HG03571 (cell line): ENCODE data around the gene DUSP5.
"Not testable (repeated sequence)": the region's sequence is repeated elsewhere in the genome, so short reads cannot be mapped to it uniquely, and the experiment has no call there.

Source experiments
- ATAC-seq: cut with Tn5 transposase; IDR thresholded peaks from one replicate; pipeline ENCODE4 v1.9.1; 2021; ENCODE audit not compliant: unreplicated experiment

DUSP5 gene

DNA sequence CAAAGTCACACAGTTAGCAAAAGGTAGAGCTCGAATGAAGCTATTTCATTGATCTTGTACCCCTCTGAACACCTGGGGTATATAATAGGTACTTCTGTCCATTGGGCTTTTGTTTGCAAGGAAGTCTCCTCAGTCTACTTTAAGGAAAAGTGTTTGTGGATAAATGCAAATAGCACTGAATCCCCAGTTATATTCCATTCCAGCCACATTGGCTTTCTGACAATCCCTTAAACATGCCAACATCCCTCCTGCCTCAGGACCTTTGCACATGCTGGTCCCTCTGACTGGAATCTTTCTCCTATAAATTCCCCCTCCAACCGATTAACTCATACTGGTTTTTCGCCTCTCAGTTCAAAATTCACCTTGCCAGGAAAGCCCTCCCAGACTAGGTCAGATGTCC lies 17.1 kb downstream of the DUSP5 start:
- no peak for ATAC-seq

DNA sequence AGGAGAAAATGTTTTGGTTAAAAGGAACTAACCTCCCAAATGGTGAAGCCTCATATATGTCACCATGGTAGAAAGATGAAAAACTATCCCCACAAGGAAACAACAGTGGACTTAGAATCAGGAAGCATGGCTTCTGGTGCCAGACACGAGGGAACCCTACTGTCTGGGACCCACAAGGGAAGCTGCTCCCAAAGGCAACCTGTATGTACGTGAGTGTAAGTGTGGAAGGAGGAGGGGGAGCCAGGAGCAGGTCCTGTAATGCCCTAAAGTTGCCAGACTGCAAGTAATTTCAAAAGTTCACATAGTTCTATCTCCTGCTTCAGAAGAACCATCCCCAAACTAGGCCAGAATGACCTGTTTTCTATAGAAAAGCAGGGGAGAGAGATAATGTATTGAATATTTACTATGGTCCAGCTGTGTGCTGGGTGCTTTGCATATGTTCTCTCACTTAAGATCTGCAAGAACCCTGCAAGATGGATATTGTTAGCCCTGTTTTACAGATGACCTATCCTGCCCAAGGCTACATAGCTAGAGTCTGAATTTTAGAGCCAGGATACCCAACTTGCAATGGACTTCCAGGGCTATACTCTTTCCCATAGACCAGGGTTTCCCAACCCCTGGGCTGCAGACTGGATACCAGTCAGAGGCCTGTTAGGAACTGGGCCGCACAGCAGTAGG lies 19.2 kb downstream of the DUSP5 start:
- no peak for ATAC-seq

DNA sequence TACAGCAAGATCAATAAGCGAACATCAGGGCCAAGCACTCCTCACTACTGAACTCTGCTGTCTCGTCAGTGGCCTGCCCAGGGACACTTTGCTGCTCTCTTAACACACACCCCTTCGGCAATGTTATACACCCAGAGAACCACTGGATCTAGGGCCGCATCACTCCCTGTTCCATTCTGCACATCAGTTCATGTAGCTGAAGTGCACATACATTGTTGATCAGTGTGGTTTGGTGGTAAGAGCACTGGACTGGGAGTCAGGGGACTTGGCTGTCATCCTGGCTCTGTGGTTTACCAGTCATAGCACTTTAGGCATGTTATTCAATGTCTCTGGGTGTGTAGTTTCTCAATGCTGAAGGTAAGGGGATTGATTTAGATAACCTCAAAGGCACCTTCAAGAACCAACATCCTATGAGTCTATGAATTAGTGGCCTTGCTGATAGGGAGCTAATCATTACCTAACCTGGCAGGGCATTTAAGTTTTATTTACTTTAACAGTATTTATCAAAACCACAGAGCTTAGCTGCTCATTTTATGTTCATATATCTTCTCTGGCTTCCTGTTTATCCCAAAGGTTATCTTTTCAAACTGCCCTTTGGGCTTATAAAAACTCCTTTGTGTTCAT lies 24.8 kb downstream of the DUSP5 start:
- ATAC-seq, result no peak

DNA sequence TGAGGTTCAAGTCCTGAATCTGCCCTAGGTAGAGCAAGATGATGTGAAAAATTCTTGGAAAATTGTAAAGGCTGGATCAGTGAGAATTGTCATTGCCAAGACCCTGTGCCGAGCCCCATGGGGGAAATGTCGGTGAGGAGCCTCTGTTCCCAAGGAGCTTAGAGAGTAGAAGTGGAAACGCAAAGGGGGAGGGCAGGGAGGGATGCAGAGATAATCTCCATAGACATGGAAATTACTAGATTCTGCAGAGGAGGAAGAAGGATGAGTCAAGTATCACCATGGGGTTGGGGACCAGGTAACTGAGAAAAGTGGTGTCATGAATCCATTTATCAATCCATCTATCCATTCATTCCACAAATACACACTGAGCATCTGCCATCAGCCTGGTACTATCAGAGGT lies 26.0 kb downstream of the DUSP5 start:
- ATAC-seq, result no peak

DNA sequence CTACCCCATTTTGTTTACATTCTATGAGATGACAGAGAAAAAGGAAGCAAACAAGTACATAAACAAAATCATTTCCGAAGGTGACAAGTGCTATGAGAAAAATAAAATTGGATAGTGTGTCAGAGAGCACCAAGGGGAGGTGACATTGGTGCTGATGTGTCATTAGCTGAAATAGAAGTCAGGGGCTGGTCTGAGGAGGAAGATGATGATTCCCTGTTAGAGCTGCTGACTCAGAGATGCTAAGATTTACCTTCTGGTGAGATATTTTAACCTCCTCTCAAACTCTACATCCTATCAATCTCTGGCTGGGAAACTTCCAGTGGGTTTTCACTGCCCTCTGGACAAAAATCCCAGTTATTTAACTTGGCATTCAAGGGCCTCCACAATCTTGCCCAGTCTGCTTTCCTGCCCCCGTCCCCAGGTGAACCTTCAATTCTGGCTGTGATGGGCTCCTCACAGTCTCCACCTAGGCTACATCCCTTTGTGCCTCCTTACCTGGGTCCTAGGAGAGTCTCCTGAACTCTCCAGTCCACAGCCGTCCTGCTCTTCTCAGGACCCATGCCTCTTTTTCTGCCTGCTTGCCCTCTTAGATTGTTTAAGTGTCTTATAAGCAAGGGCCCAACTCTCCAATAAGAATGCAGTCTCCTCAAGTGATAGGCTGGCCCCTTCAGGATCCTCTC lies 26.6 kb downstream of the DUSP5 start:
- no peak for ATAC-seq

DNA sequence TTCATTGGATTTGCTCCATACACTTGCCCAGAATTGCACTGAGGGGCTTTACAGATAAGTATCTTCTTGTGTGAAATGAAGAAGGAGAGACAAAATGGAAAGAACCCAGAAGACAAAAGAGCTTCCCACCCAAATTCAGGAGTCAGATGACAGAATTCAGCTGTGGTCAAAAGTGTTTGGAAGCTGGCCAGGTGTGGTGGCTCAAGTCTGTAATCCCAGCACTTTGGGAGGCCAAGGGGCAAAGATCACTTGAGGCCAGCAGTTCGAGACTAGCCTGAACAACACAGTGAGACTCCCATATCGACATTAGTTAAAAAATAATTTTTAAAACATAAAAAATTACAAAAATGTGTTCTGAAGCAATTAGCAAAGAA lies 27.1 kb downstream of the DUSP5 start:
- ATAC-seq, result no peak

DNA sequence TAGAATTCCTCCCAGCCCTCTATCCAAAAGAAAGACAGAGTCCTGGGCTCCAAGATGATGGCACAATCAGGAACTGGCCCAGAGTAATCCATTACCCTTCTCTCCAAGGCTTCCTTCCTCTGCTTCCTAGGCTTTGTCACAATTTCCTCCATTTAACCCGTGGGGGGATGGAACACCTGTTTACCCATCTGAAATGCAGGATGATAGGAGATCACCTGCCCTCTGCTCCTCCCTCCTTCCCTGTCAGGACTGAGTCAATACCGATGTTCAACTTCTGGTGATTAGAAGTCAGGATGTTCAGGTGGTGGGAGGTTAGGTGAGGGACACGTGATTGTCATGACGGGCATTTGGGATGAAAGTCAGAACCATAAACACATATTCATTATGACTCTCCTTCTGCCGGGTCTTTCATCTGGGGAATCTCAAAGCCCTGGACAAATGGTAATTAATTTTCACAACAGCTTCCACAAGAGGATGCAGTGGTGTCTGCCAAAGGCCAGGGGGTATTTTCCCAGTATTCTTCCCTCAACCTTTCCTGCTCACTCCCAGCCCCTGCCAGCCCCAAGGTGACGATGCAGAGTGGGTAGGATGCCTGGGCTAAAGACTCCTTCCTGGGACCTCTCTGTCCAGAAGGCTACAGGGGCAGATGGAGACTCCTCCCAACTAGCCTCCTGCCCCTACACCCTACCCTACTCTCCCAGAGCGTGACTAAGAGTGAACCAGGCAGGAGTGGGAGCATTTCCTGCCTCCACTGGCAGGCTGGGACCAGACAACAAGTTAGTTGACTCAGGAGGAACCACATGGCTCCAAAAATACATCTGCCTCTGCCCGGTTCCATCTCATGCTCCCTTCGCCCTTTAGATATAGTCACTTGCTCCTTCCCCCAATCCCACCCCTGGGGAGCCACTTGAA lies 27.9 kb downstream of the DUSP5 start:
- no peak for ATAC-seq

DNA sequence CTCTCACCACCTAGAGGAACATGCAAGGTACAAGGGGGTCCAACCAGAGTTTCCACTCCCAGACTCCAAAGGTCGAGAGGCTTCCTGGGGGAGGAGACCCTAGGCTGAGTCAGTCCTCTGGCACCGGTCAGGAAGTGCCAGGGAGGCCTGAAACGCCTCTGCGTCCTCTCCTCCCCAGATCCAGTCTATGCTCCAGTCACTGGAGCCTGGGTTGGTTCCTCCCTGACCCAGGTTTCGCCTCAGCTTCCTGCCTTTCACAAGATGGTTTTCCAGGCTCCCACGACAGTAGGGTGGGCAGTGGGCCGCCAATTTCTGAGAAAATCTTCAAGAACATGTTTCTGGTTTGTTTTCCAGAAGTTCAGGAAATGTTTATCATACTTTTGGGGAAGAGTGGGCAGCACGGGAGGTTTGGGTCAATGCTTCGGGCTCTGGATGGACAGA lies 30.0 kb downstream of the DUSP5 start:
- ATAC-seq, result no peak

DNA sequence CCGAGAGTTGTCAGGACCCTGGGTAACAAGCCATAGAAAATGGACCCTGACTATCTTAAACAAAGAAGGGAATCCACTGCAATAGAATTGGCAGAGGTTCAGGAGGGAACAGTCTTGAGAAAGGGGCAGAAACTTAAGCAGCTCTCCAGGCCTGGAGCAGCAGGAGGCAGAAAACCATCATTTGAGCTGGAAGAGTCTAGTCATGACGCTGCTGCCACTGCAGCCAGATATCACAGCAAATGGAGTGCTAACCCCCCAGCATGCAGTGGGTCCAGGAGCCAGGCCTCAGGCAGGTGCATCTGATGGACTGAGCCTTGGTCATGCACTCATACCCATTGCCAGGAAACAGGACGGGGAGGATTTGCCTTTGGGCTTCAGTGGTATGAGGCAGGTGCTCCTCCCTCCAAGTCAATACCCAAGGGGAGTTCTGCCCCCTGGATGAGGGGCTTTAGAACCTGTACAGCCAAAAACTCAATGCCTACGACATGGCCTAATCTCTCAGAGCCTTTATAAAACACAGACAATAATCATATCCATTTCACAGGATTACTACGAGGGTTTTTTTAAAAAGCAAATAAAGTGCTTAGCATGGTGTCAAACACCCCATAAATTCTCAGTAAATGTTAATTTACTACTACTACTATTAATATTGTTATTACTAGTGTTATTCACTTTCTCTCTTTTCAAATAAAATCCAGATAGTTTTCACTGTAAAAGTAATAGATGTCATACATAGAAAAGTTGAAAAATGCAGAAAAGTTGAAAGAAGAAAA lies 30.7 kb downstream of the DUSP5 start:
- no peak for ATAC-seq

DNA sequence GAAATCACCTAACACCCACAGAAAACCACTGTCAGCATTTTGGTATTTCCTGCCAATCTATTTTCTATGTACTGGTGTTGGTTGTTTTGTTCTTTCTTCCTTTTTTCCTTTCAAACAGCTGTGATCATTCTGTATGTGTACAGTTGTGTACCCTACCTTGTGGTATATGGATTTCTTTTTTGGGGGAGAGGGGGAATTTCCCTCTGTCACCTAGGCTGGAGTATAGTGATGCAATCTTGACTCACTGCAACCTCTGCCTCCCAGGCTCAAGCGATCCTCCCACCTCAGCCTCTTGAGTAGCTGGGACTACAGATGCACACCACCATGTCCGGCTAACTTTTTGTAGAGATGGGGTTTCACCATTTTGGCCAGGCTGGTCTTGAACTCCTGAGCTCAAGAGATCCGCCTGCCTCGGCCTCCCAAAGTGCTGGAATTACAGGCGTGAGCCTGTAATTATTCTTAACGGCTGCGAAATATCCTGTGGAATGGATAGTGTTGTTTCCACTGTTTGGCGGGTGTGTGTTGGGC lies 31.4 kb downstream of the DUSP5 start:
- peak; percentile 47 for ATAC-seq

DNA sequence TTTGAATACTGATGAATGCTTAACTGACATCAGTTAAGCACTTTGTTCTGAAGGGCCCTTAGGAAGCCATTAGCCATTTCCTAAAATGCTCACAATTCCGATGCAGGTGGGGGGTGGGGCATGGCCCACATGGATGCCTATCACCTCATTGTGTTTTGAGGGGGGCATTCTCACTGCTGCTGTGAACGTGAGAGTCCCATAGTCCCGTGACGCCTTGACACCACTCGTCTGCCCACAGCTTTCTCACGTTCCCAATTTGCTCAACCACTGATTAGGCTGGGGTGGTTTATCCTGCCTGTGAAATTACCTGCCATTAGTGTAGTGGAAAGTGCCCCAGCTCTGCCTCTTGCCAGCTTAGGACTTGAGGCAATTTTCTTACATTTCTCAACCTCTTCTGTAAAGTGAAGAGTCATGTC lies 31.9 kb downstream of the DUSP5 start:
- no peak for ATAC-seq

DNA sequence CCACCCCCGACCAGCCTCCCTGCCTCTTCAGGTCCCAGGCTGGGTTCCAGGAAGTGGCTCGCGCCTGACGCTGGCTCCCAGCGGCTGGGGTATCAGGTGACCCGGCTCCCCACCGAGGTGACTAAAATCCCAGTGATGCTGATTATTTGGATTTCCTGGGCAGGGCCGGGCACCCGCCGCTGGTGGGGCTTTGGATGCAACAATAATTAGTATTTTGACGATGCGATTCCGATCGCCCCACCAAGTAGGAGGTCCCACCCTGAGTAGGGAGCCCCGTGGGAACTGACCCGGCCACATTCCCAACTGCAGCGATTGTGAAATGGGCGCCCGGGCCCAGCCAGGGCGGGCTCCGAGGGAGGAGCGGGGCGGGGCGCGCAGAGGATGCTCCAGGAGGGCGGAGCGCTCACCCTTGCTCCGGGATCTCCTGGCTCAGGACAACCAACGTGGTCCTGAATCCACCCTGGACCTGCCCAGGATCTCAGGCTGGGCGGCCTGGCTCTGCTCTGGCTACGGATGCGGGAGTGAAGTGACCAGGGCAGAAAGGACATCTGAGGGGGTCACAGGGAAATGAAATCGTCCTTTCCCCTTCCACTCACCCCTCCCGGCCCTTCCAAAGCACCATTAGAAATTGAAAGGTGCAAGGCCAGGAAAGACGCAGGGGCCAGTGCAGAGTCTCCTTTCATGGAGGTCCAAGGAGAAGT lies 32.6 kb downstream of the DUSP5 start:
- no peak for ATAC-seq

DNA sequence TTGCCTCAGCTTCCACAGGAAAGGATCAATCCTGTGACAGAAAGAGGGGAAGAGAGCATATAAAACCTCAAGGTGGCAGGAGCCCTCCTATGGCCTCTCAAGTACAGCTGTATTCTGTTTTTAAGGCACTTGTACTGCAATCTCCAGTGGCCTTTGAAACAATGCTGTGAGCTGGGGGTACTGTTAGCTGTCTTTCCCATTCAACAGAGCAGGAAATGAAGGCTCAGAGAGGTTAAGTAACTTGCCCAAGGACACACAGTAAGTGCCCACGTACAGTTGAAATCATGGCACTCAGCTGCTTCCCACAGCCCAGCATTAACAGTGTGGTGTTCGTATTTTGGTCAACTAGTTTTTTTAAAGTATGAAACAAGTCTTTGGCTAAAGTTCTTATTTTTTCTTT lies 34.0 kb downstream of the DUSP5 start:
- no peak for ATAC-seq

DNA sequence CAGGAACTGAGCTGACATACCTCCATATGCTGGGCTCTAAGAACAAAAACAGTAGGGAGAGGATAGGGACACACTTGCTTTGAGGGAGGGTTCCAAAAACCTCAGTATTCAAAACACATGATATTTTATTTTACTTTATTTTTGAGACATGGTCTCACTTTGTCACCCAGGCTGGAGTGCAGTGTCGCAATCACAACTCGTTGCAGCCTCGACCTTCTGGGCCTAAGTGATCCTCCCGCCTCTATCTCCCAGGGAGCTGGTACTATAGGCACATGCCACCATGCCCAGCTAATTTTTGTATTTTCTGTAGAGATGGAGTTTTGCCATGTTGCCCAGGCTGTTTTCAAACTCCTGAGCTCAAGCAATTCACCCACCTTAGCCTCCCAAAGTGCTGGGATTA lies 34.9 kb downstream of the DUSP5 start:
- not testable (repeated sequence) for ATAC-seq

DNA sequence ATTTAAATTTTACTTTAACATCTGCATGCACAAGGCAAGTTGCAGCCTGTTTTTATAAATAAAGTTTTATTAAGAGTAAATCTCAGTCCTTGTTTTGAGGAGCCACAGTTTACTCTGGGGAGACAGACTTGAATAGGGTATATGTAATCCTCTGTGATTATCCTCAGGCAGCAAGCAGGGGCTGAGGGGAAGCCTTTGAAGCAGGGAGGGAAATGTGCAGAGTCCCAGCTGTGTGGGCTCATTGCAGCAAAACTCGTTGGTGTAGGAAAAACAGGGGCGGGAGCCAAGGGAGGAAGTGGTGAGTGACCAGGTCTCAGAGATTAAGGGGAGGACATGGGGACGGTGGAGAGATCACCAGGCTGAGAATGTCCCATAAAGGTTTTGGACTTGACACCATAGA lies 35.4 kb downstream of the DUSP5 start:
- no peak for ATAC-seq

DNA sequence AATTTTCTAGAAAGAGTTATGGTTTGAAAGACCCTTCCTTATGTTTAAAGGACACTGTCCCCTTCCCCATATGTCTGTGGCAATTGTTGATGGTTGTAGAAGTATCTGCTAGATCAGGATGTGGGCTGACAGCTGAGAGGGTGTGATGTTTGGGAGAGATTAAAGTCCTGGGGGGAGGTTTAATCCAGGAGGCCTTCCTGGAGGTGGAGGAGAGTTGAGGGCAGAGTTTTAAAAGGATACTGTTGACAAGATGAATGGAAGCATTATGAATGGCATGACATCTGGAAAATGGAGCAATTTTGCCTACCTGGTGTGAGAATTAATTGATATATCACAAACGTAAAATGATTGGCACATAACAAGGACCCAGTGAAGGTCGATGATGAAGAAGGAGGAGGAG lies 36.9 kb downstream of the DUSP5 start:
- no peak for ATAC-seq

DNA sequence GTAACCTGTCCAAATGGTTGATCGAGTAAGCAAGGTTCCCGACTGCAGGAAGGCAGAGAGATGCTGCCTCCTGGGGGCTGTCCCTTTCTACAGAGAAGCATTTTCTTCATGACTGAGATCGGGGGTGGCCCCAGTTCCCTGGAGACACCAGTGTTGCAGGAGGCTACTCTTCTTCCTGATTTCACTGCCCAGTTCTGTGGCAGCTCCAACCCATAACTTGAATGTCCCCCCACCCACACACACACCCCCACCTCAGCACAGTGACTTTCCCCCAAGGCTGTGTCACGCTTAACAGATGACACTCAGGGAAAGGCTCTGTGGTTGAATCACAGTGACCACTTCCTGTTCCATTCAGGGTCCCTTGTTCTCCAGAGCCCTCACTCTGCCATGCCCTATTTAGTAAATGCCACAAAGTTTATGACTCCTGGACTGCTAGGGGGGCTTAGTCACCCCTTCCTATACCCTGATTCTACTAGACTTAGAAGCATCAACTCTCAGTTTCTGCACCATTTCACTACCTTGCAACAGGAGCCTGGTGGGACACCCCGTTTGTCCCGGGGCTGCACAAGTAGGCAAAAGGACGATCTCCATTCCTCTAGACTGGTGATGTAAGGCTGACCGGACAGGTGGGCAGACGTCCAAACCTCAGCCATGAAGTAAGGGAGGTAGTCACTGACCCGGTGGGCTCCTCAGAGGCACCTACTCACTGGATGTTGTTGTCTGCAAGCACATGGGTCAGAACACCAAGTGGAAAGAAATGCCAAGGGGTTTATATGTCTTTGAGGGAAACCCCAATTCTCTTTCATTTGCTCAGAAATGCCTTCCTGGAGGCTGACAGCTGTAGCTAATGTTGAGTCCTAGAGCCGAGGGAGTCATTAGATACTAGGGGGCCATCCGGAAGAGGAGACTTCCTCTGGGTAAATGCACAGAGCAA lies 38.5 kb downstream of the DUSP5 start:
- peak; percentile 89 for ATAC-seq

DNA sequence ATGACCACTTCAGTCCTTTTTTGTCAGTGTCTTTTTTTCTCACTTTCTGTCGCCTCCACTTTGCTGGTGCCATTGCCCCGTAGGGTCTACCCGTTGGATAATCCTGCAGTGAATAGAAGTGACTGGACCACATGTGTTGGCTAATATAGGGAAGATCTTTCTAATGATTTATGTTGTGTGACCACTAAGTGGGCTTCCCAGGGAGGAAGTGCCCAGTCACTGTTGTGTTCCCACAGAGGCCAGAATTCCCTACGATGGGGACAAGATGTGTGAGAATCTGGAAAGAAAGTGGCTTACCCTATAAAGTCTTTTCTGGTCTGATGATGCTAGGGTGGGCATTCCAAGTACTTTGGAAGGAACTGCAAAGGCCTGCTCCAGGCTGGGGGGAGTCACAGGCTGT lies 41.4 kb downstream of the DUSP5 start:
- ATAC-seq, result no peak

DNA sequence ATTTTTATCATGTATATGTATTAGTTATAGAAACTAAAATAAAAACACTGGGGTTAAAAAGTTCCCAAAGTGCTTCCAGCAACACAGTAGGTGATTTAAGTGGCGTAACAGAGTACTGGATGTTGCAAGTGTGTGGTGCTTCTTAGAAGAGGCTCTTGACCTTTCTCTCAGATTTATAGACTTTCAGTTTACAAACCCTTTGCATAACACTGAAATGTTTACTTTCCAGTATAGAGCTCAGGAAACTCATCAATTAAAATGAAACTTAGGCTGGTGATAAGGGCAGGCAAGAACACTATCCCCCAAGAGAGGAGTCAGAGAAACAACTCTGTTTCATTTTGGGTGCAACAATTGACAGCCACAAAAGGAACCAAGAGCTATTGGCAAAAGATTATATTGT lies 42.3 kb downstream of the DUSP5 start:
- ATAC-seq, result no peak
